ENCODE data around the gene ADAM17.

DNA sequence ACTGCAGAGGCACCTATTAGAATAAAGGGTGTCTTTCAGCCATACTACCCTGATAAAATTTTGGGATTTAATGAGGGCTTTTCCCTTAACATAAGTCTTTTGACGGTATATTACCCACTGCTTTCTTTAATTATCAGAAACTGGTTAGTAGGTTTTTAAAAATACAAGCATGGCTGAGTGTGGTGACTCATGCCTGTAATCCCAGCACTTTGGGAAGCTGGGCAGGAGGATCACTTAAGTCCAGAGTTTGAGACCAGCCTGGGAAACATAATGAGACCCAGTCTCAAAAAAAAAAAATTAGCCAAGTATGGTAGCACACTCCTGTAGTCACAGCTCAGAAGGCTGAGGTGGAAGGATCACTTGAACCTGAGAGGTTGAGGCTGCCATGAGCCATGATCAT lies 116.1 kb downstream of the ADAM17 start:
- TF ChIP-seq, protein P1, sequence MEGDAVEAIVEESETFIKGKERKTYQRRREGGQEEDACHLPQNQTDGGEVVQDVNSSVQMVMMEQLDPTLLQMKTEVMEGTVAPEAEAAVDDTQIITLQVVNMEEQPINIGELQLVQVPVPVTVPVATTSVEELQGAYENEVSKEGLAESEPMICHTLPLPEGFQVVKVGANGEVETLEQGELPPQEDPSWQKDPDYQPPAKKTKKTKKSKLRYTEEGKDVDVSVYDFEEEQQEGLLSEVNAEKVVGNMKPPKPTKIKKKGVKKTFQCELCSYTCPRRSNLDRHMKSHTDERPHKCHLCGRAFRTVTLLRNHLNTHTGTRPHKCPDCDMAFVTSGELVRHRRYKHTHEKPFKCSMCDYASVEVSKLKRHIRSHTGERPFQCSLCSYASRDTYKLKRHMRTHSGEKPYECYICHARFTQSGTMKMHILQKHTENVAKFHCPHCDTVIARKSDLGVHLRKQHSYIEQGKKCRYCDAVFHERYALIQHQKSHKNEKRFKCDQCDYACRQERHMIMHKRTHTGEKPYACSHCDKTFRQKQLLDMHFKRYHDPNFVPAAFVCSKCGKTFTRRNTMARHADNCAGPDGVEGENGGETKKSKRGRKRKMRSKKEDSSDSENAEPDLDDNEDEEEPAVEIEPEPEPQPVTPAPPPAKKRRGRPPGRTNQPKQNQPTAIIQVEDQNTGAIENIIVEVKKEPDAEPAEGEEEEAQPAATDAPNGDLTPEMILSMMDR (conservative IDR thresholded peaks at IDR 0.05; ENCODE audit: low read length) = no peak
- TF ChIP-seq EZH2phosphoT487 (IDR thresholded peaks at IDR 0.05; ENCODE audit: borderline replicate concordance) = no peak

Data from Loucy (cell line).